Common myeloid progenitor, CD34-positive (primary cell): ENCODE results near the gene NTRK3.
A peak's percentile ranks its signal among the peaks of the same experiment; 100 is the strongest.

Source experiments
- CTCF ChIA-PET: fragments of 350-600 bp; sonication (Branson Sonifier 250); formaldehyde crosslinking; loops from one replicate; lab custom pipeline; 2021; ENCODE audit warnings: antibody characterized with exemption; lab: Charles Lee
- POLR2A ChIA-PET: fragments of 350-600 bp; sonication (Branson Sonifier 250); formaldehyde crosslinking; loops from one replicate; lab custom pipeline; 2021; ENCODE audit warnings: antibody characterized with exemption; lab: Charles Lee
- DNase-seq, 3 donors: peaks; one replicate each; pipeline versions ENCODE4 v3.0.0 to v3.0.0-alpha.2; 2013
- H3K27ac ChIP-seq, 2 experiments: 1 replicate in 1 of 2; 2 replicates in 1 of 2; pipeline ENCODE4 v1.7.0; 2013; ENCODE audit warnings: inconsistent platforms in 2 of 2, low read length in 2 of 2, mild to moderate bottlenecking in 2 of 2, low read depth in 1 of 2, moderate library complexity in 1 of 2; ENCODE audit not compliant: severe bottlenecking in 2 of 2, insufficient read depth in 1 of 2, poor library complexity in 1 of 2
- H3K27me3 ChIP-seq, 5 experiments: replicated peaks in 2 of 5; 1 replicate in 3 of 5; 2 replicates in 2 of 5; pipeline versions ENCODE4 v1.6.1 to v1.7.0; 2013; ENCODE audit warnings: low read length in 4 of 5, mild to moderate bottlenecking in 2 of 5, moderate library complexity in 2 of 5, inconsistent platforms in 1 of 5; ENCODE audit not compliant: insufficient read depth in 5 of 5, control insufficient read depth in 4 of 5
- H3K36me3 ChIP-seq, 4 experiments: 1 replicate in 2 of 4; 2 replicates in 2 of 4; pipeline versions ENCODE4 v1.6.1 to v1.7.0; 2013; ENCODE audit warnings: low read length in 3 of 4, control low read depth in 1 of 4, mild to moderate bottlenecking in 1 of 4; ENCODE audit not compliant: control insufficient read depth in 4 of 4, insufficient read depth in 4 of 4
- H3K4me1 ChIP-seq, 4 experiments: 1 replicate in 3 of 4; 2 replicates in 1 of 4; pipeline versions ENCODE4 v1.6.1 to v1.7.1; 2013; ENCODE audit warnings: low read length in 3 of 4, mild to moderate bottlenecking in 3 of 4, control low read depth in 1 of 4, inconsistent platforms in 1 of 4, moderate library complexity in 1 of 4; ENCODE audit not compliant: control insufficient read depth in 4 of 4, insufficient read depth in 4 of 4; ENCODE audit errors: control extremely low read depth in 1 of 4
- H3K4me3 ChIP-seq, 7 experiments: 1 replicate in 4 of 7; 2 replicates in 3 of 7; pipeline versions ENCODE4 v1.5.1 to v1.7.0; 2013; ENCODE audit warnings: mild to moderate bottlenecking in 7 of 7, low read length in 6 of 7, moderate library complexity in 6 of 7, inconsistent platforms in 2 of 7, low read depth in 2 of 7, control low read depth in 1 of 7; ENCODE audit not compliant: insufficient read depth in 4 of 7, control insufficient read depth in 1 of 7; ENCODE audit errors: extremely low read depth in 1 of 7
- H3K9me3 ChIP-seq, 5 experiments: 1 replicate in 4 of 5; 2 replicates in 1 of 5; pipeline versions ENCODE4 v1.6.1 to v1.7.1; 2013; ENCODE audit warnings: low read length in 4 of 5, mild to moderate bottlenecking in 2 of 5, inconsistent platforms in 1 of 5, low read depth in 1 of 5, moderate library complexity in 1 of 5; ENCODE audit not compliant: control insufficient read depth in 4 of 5, insufficient read depth in 2 of 5; ENCODE audit errors: control extremely low read depth in 1 of 5
- WGBS: methylation state at CpG from one replicate; pipeline ENCODE4 v1.1.5; 2013; ENCODE audit not compliant: insufficient coverage; 5-methylcytosine and 5-hydroxymethylcytosine counted together

The NTRK3 gene

DNA sequence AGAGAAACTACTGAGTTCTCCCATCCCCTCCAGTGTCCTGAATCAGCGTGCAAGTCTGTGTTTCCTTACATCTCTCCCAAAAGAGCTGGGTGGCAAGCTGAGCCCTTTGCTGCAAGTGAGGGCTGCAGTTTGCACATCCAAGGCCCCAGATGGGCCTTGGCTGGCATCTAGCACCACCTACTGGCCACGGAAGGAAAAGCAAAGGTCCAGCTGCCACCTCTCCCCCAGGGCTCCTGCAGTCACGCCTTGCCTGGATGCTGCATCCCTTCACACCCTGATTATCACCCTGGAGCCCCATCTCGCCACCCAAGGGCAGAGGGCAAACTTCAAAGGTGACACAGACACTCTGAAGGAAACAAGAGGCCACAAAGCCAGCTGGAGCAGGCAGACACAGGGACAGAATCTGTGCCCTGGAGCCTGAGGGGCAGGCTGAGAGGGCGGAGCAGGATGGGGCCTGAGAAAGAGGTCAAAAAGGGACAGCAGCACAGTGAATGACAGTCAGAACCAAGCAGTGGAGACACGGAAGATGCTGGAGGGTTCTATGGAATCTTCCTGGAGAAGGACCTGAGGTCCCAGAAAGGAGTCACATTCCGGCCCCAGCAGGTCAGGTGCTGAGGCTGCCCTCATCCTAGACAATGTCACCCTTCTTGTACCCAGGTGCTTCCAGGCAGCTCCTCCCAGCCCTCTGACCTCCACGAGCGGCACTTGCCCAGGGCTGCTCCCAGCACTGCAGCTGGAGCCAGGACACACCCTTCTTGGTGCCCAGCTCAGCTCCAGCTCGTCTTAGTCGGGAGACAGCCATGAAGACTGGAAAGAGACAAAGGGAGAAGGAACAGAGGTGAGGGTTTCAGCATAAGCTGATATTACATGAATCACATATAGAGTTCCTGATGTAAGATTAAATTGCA is 18.3 kb upstream of the NTRK3 start:
- CTCF ChIA-PET = interaction anchor here (0.8 to 1.9 kb wide), 13 partner anchors 8 to 258 kb away, joined by 3 to 15 read pairs (median 3); no protein-coding TSS in a partner anchor
- Histone ChIP-seq H3K4me1 (no peaks in the 10 kb centered on the region), H3K36me3 (no peaks in the 10 kb centered on the region), H3K9me3 (no peaks in the 10 kb centered on the region), H3K4me3 (no peak overlapping the region), H3K27ac (no peak overlapping the region), H3K27me3 (peaks cover under 1 to 47% (median 12%) of the 10 kb centered on the region in 5 experiments)
- POLR2A ChIA-PET = no interaction called here
- WGBS = 60% methylated on average over 9 of the region's 11 CpGs
- peak; percentile 20 to 64 (median 48) for DNase-seq

DNA sequence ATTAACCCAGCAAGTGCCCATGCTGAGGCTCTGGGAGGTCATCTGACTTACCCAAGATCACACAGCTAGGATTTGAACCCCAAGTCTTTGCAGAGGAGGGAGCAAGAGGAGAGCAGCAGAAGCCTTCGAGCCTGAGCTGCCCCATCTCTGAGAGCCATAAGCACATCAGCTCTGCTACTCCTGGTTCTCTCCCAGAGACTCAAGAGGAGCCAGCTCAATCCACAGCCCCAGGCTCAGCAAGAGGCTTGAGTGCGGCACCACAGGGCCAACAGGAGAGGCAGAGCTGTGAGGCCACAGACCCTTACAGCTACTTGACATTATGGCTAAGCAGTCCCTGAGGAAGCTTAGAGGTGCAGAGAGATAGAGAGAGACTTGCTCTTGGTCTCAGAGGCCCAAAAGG is 15.9 kb upstream of the NTRK3 start:
- Histone ChIP-seq H3K27ac (no peak overlapping the region), H3K4me1 (no peaks in the 10 kb centered on the region), H3K27me3 (peaks cover 0 to 43% (median 9%) of the 10 kb centered on the region in 5 experiments), H3K4me3 (no peak overlapping the region), H3K36me3 (no peaks in the 10 kb centered on the region), H3K9me3 (no peaks in the 10 kb centered on the region)
- no peak for DNase-seq
- WGBS = 100% methylated on average over 1 of the region's 2 CpGs
- CTCF ChIA-PET = interaction anchor here (0.9 to 2.6 kb wide), 4 partner anchors 11 to 65 kb away, joined by 3 to 8 read pairs (median 4); no protein-coding TSS in a partner anchor
- POLR2A ChIA-PET = no interaction called here

DNA sequence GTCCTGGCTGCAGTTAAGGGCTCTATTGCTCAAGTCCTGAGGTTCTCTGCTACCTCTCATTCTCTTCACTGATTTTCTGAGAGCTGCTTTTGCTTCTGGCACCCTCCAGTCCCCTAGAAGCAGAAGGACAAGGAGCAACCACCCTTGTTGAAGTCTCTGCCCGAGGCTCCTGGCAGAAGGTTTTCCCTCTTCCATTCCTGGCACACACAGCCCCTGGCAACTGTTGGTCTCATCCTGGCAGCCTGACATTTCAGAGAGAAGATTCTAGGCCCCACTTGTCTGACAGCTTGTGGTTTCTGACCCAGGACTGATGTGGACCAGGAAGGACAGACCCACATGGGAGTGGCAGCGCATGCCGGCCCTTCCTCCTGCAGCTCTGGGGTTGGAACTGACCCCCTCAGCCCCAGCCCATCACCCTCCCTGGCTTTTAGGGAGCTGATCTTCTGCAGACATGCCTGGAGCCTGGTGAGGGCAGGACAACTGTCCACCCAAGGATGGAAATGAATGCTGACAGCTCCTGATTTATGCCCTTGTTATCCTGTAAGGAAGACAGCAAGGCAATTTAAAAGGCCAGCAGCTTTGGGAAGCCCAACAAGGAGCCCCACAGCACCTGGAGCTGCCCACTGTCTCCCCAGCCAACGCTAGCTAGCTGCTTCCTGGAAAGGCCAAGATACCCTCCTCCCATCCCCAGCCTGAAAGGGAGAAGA is 13.0 kb upstream of the NTRK3 start:
- ChIA-PET CTCF (no interaction called here), POLR2A (no interaction called here)
- H3K4me3 ChIP-seq = no peak overlapping the region
- no peaks in the 10 kb centered on the region for H3K4me1 ChIP-seq
- H3K27ac ChIP-seq = no peak overlapping the region
- H3K36me3 ChIP-seq = no peaks in the 10 kb centered on the region
- H3K9me3 ChIP-seq = no peaks in the 10 kb centered on the region
- DNase-seq = no peak
- peaks cover 0 to 40% (median 5%) of the 10 kb centered on the region in 5 experiments for H3K27me3 ChIP-seq
- 72% methylated on average over 4 of the region's 4 CpGs for WGBS

DNA sequence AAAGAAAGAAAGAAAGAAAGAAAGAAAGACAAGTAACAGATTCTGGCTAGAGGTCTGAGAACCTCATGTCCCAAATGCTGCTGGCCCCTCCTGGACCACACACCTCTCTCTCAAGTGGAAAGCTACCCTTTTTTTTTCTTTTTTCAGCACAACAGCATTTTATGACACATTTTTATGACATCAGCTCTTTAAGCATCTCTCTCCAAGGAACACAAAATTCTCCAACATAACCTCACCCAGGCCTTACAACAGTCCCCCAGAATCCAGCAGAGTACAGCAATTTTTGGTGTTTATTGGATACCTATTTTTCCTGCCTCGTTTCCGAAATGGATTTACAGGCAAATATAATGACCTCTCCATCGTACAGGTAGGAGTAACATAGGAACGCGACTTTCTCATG is 11.2 kb upstream of the NTRK3 start:
- POLR2A ChIA-PET = no interaction called here

DNA sequence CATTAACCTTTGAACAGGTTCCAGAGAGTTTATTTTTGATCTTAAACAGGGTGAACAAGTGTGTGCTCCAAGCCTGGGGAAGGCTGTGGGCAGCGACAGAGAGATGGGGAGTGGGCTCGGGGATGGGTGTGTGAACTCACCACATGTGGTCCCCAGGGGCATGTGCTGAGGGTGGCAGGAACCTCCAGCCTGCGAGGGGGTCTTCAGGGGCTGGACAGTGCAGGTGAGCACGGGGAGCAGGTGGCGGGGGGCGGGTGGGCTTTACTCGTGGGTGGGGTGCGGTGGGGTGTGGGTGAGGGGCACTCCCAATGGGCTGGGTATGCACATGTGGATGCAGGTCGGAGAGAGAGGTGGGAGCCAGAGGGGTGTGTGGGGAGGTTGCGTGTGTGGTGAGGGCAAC is 9.6 kb upstream of the NTRK3 start:
- no peaks in the 10 kb centered on the region for H3K4me1 ChIP-seq
- ChIA-PET POLR2A (no interaction called here), CTCF (interaction anchor here (0.9 kb wide), 1 partner anchor 9 kb away, joined by 3 read pairs; no protein-coding TSS in a partner anchor)
- H3K27me3 ChIP-seq = peaks cover 0 to 61% (median 3%) of the 10 kb centered on the region in 5 experiments
- no peaks in the 10 kb centered on the region for H3K36me3 ChIP-seq
- H3K4me3 ChIP-seq = no peak overlapping the region
- no peak overlapping the region for H3K27ac ChIP-seq
- no peaks in the 10 kb centered on the region for H3K9me3 ChIP-seq
- WGBS = 96% methylated on average over 6 of the region's 10 CpGs
- no peak for DNase-seq

More for the DNA sequence above, 11.2 kb upstream of the NTRK3 start:
- H3K4me3 ChIP-seq = no peak overlapping the region
- H3K27ac ChIP-seq = no peak overlapping the region
- no peaks in the 10 kb centered on the region for H3K4me1 ChIP-seq
- no peaks in the 10 kb centered on the region for H3K9me3 ChIP-seq
- H3K36me3 ChIP-seq = no peaks in the 10 kb centered on the region
- CTCF ChIA-PET = no interaction called here
- 90% methylated on average over 5 of the region's 5 CpGs for WGBS
- peaks cover 0 to 50% (median 3%) of the 10 kb centered on the region in 5 experiments for H3K27me3 ChIP-seq
- no peak for DNase-seq

DNA sequence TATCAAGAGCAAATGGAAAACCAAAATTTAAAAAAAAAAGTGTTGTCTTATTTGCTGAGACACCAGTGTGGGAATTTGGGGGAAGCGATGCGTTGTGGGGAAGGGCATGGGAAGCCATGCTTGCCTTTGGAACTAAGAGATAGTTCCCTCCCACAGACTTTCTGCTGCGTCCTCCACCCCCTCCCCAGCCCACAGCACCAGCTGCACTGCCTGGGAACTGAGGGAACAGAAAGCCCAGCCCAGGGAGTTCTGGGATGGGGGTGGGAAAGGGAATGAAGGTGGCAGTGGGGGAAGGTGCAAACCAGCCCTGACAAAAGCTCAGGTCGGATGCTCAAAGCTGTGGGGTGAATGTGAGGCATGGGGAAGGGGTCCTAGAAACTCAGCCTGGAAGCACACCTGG is 8.1 kb upstream of the NTRK3 start:
- 80% methylated on average over 1 of the region's 4 CpGs for WGBS
- Histone ChIP-seq H3K9me3 (no peaks in the 10 kb centered on the region), H3K27ac (no peak overlapping the region), H3K27me3 (peaks cover 2 to 64% (median 6%) of the 10 kb centered on the region in 5 experiments), H3K36me3 (no peaks in the 10 kb centered on the region), H3K4me3 (no peak overlapping the region), H3K4me1 (no peaks in the 10 kb centered on the region)
- no peak for DNase-seq
- ChIA-PET CTCF (no interaction called here), POLR2A (no interaction called here)
